Naive thymus-derived CD8-positive, alpha-beta T cell (primary cell): ENCODE data around the gene TAPBPL. TPM values are rescaled to one million over a fixed set of nuclear protein-coding genes. Genes with fewer than 3 reads are reported as not detected.
"Not testable (repeated sequence)": the region's sequence is repeated elsewhere in the genome, so short reads cannot be mapped to it uniquely, and the experiment has no call there.

Experiments
- ATAC-seq, 2 donors: fragments of 150-1000 bp; cut with Tn5 transposase in 1 of 2; sonication (Bioruptor Pico), chemical (Tn5 transposase) in 1 of 2; 1 replicate in 1 of 2; 2 replicates in 1 of 2; pipeline ENCODE4 v1.10.0; 2021; ENCODE audit warnings: mild to moderate bottlenecking in 2 of 2, moderate library complexity in 2 of 2
- POLR2A ChIA-PET: fragments of 350-600 bp; sonication (Branson Sonifier 250); formaldehyde crosslinking; loops from one replicate; lab custom pipeline; 2021; ENCODE audit warnings: antibody characterized with exemption; lab: Charles Lee
- DNase-seq, 10 donors: peaks; one replicate each; pipeline versions ENCODE4 v3.0.0 to v3.0.0-alpha.2; 2020 to 2022
- H3K27ac Mint-ChIP-seq, 10 donors: one replicate each; pipeline ENCODE4 v1.8.0; 2020 to 2022; ENCODE audit warnings: mild to moderate bottlenecking in 10 of 10, mixed read lengths in 10 of 10, moderate library complexity in 4 of 10, inconsistent platforms in 1 of 10
- H3K27me3 Mint-ChIP-seq, 5 donors: one replicate each; pipeline ENCODE4 v1.8.0; 2021 to 2022; ENCODE audit warnings: mixed read lengths in 5 of 5
- H3K36me3 Mint-ChIP-seq, 3 donors: one replicate each; pipeline ENCODE4 v1.8.0; 2020 to 2022; ENCODE audit warnings: mixed read lengths in 3 of 3, mild to moderate bottlenecking in 2 of 3, inconsistent platforms in 1 of 3
- H3K4me1 Mint-ChIP-seq, 4 donors: one replicate each; pipeline ENCODE4 v1.8.0; 2021 to 2022; ENCODE audit warnings: mixed read lengths in 4 of 4
- H3K4me3 Mint-ChIP-seq, 10 donors: one replicate each; pipeline ENCODE4 v1.8.0; 2020 to 2022; ENCODE audit warnings: mild to moderate bottlenecking in 10 of 10, mixed read lengths in 10 of 10, moderate library complexity in 6 of 10, inconsistent platforms in 1 of 10
- H3K9me3 Mint-ChIP-seq, 9 donors: one replicate each; pipeline ENCODE4 v1.8.0; 2020 to 2022; ENCODE audit warnings: mixed read lengths in 9 of 9, mild to moderate bottlenecking in 3 of 9, inconsistent platforms in 1 of 9, moderate library complexity in 1 of 9
- polyA plus RNA-seq, 3 donors: library from polyadenylated mRNA; unstranded; fragments of 300-500 nt; fragmentation: Illumina TruSeq; gene quantifications; one replicate each; pipeline ENCODE4 v1.2.3, GENCODE V29; 2021
- total RNA-seq, 8 experiments: library from RNA in 2 of 8; stranded (reverse) in 2 of 8; gene quantifications; one replicate each; pipeline ENCODE4 v1.2.3 and lab custom pipeline; 2021 to 2026

Gene TAPBPL
- total and polyA plus RNA-seq, 5 experiments from 2014 or later, result 42.5 to 126 (median 46.0) TPM

- peak; percentile 1 to 3 for ATAC-seq
- Mint-ChIP-seq H3K4me3 (peak overlapping the region; percentile 91 to 99 (median 98)), H3K27ac (peak overlapping the region; percentile 13 to 98 (median 96)), H3K27me3 (no peaks in the 10 kb centered on the region), H3K9me3 (no peaks in the 10 kb centered on the region), H3K36me3 (peaks cover 0 to 45% (median 5%) of the 10 kb centered on the region in 3 donors), H3K4me1 (peaks cover 15 to 50% (median 37%) of the 10 kb centered on the region in 4 donors)
- POLR2A ChIA-PET, result interaction anchor here (0.7 to 7.2 kb wide), 8 partner anchors 25 to 158 kb away, joined by 3 to 104 read pairs (median 6); partner anchors contain the start of genes GAPDH, TNFRSF1A and VAMP1
- DNase-seq, result peak in 1 of 10 donors; percentile 54
These were observed 42.5 kb downstream of the TAPBPL start for GRCh38 chr12:6494258-6494743.

GRCh38 chr12:6494968-6495367 lies 43.1 kb downstream of the TAPBPL start:
- no peaks in the 10 kb centered on the region for H3K27me3 Mint-ChIP-seq
- peaks cover 0 to 45% (median 5%) of the 10 kb centered on the region in 3 donors for H3K36me3 Mint-ChIP-seq
- no peak for DNase-seq
- peak overlapping the region; percentile 91 to 99 (median 98) for H3K4me3 Mint-ChIP-seq
- H3K4me1 Mint-ChIP-seq, result peaks cover 15 to 50% (median 37%) of the 10 kb centered on the region in 4 donors
- peak overlapping the region; percentile 13 to 98 (median 96) for H3K27ac Mint-ChIP-seq
- no peak for ATAC-seq
- POLR2A ChIA-PET, result interaction anchor here (0.7 to 7.2 kb wide), 8 partner anchors 25 to 158 kb away, joined by 3 to 104 read pairs (median 6); partner anchors contain the start of genes GAPDH, TNFRSF1A and VAMP1
- H3K9me3 Mint-ChIP-seq, result no peaks in the 10 kb centered on the region

GRCh38 chr12:6497291-6497690 lies 45.4 kb downstream of the TAPBPL start:
- POLR2A ChIA-PET, result interaction anchor here (0.6 to 7.2 kb wide), 6 partner anchors 8 to 71 kb away, joined by 3 to 104 read pairs (median 4); partner anchors contain the start of genes GAPDH and VAMP1
- Mint-ChIP-seq H3K27ac (peak overlapping the region in 8 of 10 donors; percentile 44 to 97 (median 76)), H3K4me1 (peaks cover 13 to 46% (median 35%) of the 10 kb centered on the region in 4 donors), H3K4me3 (peak overlapping the region in 1 of 10 donors; percentile 45), H3K36me3 (peaks cover 0 to 23% (median 0%) of the 10 kb centered on the region in 3 donors)
- not testable (repeated sequence) for H3K9me3 Mint-ChIP-seq, H3K27me3 Mint-ChIP-seq, DNase-seq, ATAC-seq

GRCh38 chr12:6500466-6500865 lies 48.6 kb downstream of the TAPBPL start:
- POLR2A ChIA-PET, result interaction anchor here (0.7 kb wide), 1 partner anchor 182 kb away, joined by 3 read pairs; no protein-coding TSS in a partner anchor
- peaks cover under 1 to 25% (median 15%) of the 10 kb centered on the region in 4 donors for H3K4me1 Mint-ChIP-seq
- H3K36me3 Mint-ChIP-seq, result peaks cover 0 to 20% (median 6%) of the 10 kb centered on the region in 3 donors
- H3K9me3 Mint-ChIP-seq, result no peaks in the 10 kb centered on the region
- no peaks in the 10 kb centered on the region for H3K27me3 Mint-ChIP-seq
- no peak overlapping the region for H3K27ac Mint-ChIP-seq
- DNase-seq (no peak), ATAC-seq (no peak)
- no peak overlapping the region for H3K4me3 Mint-ChIP-seq

- H3K27ac Mint-ChIP-seq, result peak overlapping the region in 1 of 10 donors; percentile 66
- H3K9me3 Mint-ChIP-seq, result no peaks in the 10 kb centered on the region
- H3K4me1 Mint-ChIP-seq, result peaks cover 0 to 8% (median 7%) of the 10 kb centered on the region in 4 donors
- ATAC-seq (no peak), DNase-seq (no peak)
- POLR2A ChIA-PET, result interaction anchor here (0.7 kb wide), 1 partner anchor 11 kb away, joined by 3 read pairs; no protein-coding TSS in a partner anchor
- H3K4me3 Mint-ChIP-seq, result no peak overlapping the region
- H3K27me3 Mint-ChIP-seq, result no peaks in the 10 kb centered on the region
- peaks cover 0 to 50% (median 18%) of the 10 kb centered on the region in 3 donors for H3K36me3 Mint-ChIP-seq
These were observed 55.5 kb downstream of the TAPBPL start for GRCh38 chr12:6507102-6507998.

- no peak overlapping the region for H3K4me3 Mint-ChIP-seq
- no peaks in the 10 kb centered on the region for H3K27me3 Mint-ChIP-seq
- H3K36me3 Mint-ChIP-seq, result peaks cover 0 to 57% (median 21%) of the 10 kb centered on the region in 3 donors
- H3K27ac Mint-ChIP-seq, result peak overlapping the region in 1 of 10 donors; percentile 66
- POLR2A ChIA-PET, result interaction anchor here (0.7 kb wide), 1 partner anchor 12 kb away, joined by 3 read pairs; no protein-coding TSS in a partner anchor
- ATAC-seq (no peak), DNase-seq (no peak)
- H3K9me3 Mint-ChIP-seq, result no peaks in the 10 kb centered on the region
- peaks cover 0 to 8% (median 7%) of the 10 kb centered on the region in 4 donors for H3K4me1 Mint-ChIP-seq
These were observed 56.2 kb downstream of the TAPBPL start for GRCh38 chr12:6508087-6508486.

Other genes starting within 250 kb of the TAPBPL start
- not detected for gene PLEKHG6, start 141.4 kb upstream of the TAPBPL start, total RNA-seq
- gene PLEKHG6, start 141.4 kb upstream of the TAPBPL start, polyA plus RNA-seq, result under 1 TPM; 0.14 to 0.17 (median 0.15) TPM
- gene TNFRSF1A, start 110.0 kb upstream of the TAPBPL start, total RNA-seq, result 10 to 100 TPM; 91.7 to 97.6 TPM
- gene TNFRSF1A, start 110.0 kb upstream of the TAPBPL start, polyA plus RNA-seq, result 10 to 100 TPM; 19.5 to 43.7 (median 31.1) TPM
- 1 to 10 TPM; 4.0 to 4.7 TPM for gene SCNN1A, start 76.5 kb upstream of the TAPBPL start, total RNA-seq
- under 1 TPM; 0.06 to 0.65 (median 0.23) TPM for gene SCNN1A, start 76.5 kb upstream of the TAPBPL start, polyA plus RNA-seq
- under 1 TPM; 0.91 to 0.93 TPM for gene LTBR, start 67.9 kb upstream of the TAPBPL start, total RNA-seq
- under 1 TPM in 1 of 3 donors, not detected in 2; 0.23 TPM for gene LTBR, start 67.9 kb upstream of the TAPBPL start, polyA plus RNA-seq
- gene CD27, start 7.1 kb upstream of the TAPBPL start, total RNA-seq, result 100 to 1,000 TPM; 149 to 150 TPM
- 100 to 1,000 TPM; 391 to 632 (median 577) TPM for gene CD27, start 7.1 kb upstream of the TAPBPL start, polyA plus RNA-seq
- gene VAMP1, start 18.6 kb downstream of the TAPBPL start, total RNA-seq, result 10 to 100 TPM; 91.4 to 92.6 TPM
- gene VAMP1, start 18.6 kb downstream of the TAPBPL start, polyA plus RNA-seq, result 10 to 100 TPM in 2 of 3 donors, 1 to 10 TPM in 1; 9.7 to 13.6 (median 10.9) TPM
- gene MRPL51, start 41.2 kb downstream of the TAPBPL start, total RNA-seq, result 10 to 100 TPM; 71.6 to 77.3 TPM
- gene MRPL51, start 41.2 kb downstream of the TAPBPL start, polyA plus RNA-seq, result 100 to 1,000 TPM; 220 to 230 (median 224) TPM
- 10 to 100 TPM; 40.4 to 46.3 TPM for gene NCAPD2, start 42.1 kb downstream of the TAPBPL start, total RNA-seq
- 10 to 100 TPM; 24.7 to 45.3 (median 28.1) TPM for gene NCAPD2, start 42.1 kb downstream of the TAPBPL start, polyA plus RNA-seq
- gene GAPDH, start 82.5 kb downstream of the TAPBPL start, total RNA-seq, result 100 to 1,000 TPM; 355 to 363 TPM
- 1,000 to 10,000 TPM; 1,014 to 1,110 (median 1,062) TPM for gene GAPDH, start 82.5 kb downstream of the TAPBPL start, polyA plus RNA-seq
- 10 to 100 TPM; 40.9 to 45.9 TPM for gene IFFO1, start 104.0 kb downstream of the TAPBPL start, total RNA-seq
- gene IFFO1, start 104.0 kb downstream of the TAPBPL start, polyA plus RNA-seq, result 10 to 100 TPM in 1 of 3 donors, 1 to 10 TPM in 2; 3.7 to 10.8 (median 4.4) TPM
- gene NOP2, start 116.2 kb downstream of the TAPBPL start, total RNA-seq, result 100 to 1,000 TPM in 1 of 2 experiments, 10 to 100 TPM in 1; 99.2 to 104 TPM
- 10 to 100 TPM; 23.6 to 41.7 (median 24.7) TPM for gene NOP2, start 116.2 kb downstream of the TAPBPL start, polyA plus RNA-seq
- 100 to 1,000 TPM; 296 to 308 TPM for gene CHD4, start 155.3 kb downstream of the TAPBPL start, total RNA-seq
- gene CHD4, start 155.3 kb downstream of the TAPBPL start, polyA plus RNA-seq, result 10 to 100 TPM; 31.4 to 57.3 (median 56.9) TPM
- gene LPAR5, start 183.9 kb downstream of the TAPBPL start, total RNA-seq, result 10 to 100 TPM; 16.6 to 18.9 TPM
- 10 to 100 TPM in 2 of 3 donors, 1 to 10 TPM in 1; 7.9 to 14.2 (median 12.2) TPM for gene LPAR5, start 183.9 kb downstream of the TAPBPL start, polyA plus RNA-seq
- gene ACRBP, start 195.4 kb downstream of the TAPBPL start, total RNA-seq, result 10 to 100 TPM; 13.8 to 14.3 TPM
- gene ACRBP, start 195.4 kb downstream of the TAPBPL start, polyA plus RNA-seq, result under 1 TPM in 2 of 3 donors, not detected in 1; 0.43 to 0.50 TPM
- 10 to 100 TPM; 81.2 to 90.6 TPM for gene ING4, start 211.1 kb downstream of the TAPBPL start, total RNA-seq
- gene ING4, start 211.1 kb downstream of the TAPBPL start, polyA plus RNA-seq, result 10 to 100 TPM; 89.5 to 99.6 (median 90.6) TPM
- gene ZNF384, start 237.3 kb downstream of the TAPBPL start, total RNA-seq, result 10 to 100 TPM; 90.5 to 94.8 TPM
- gene ZNF384, start 237.3 kb downstream of the TAPBPL start, polyA plus RNA-seq, result 10 to 100 TPM; 17.6 to 39.6 (median 26.3) TPM
- 1 to 10 TPM in 1 of 2 experiments, under 1 TPM in 1; 0.41 to 1.2 TPM for gene PIANP, start 248.8 kb downstream of the TAPBPL start, total RNA-seq
- gene PIANP, start 248.8 kb downstream of the TAPBPL start, polyA plus RNA-seq, result under 1 TPM in 2 of 3 donors, not detected in 1; 0.06 to 0.30 TPM